HG03060 (cell line): ENCODE measurements around the gene FFAR1.

Source experiments
- ATAC-seq: cut with Tn5 transposase; IDR thresholded peaks from one replicate; pipeline ENCODE4 v1.9.1; 2021; ENCODE audit warnings: low read depth, moderate number of reproducible peaks; ENCODE audit not compliant: unreplicated experiment

The FFAR1 gene

GRCh38 chr19:35383536-35383935 is 35.8 kb downstream of the FFAR1 start:
- no peak for ATAC-seq

DNA sequence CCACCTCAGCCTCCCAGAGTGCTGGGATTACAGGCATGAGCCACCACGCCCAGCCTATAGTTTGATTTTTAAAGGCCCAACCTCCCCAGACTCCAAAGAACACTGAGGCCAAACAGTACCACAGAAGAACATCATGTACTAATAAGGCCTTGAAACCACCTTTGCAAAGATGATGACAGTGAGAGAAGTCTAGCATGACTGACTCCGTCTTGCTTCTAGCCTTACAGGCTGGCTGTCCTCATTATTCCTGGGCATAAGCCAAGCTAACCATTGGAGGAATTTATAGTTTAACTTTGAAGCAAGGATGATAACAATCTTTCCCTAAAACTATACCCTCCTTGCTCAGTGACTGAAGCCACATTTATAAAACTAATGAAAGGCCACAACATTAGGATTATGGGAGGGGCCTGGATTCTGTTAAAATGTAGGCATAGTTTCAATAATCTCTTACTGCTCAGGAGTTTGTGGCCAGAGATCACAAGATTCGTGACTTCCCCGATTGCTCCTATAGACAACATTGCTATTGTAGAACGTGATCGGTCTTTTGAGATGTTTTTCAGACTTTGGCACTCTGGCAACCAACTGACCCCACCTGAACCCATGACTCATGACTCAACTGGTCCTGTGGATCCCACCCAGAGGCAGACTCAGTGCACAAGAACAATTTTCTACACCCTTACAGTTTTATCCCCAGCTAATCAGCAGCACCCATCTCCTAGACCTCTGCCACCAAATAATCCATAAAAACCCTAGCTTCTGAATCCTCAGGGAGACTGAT is 40.8 kb downstream of the FFAR1 start:
- ATAC-seq, result no peak

GRCh38 chr19:35389192-35389861 is 41.6 kb downstream of the FFAR1 start:
- ATAC-seq, result no peak

DNA sequence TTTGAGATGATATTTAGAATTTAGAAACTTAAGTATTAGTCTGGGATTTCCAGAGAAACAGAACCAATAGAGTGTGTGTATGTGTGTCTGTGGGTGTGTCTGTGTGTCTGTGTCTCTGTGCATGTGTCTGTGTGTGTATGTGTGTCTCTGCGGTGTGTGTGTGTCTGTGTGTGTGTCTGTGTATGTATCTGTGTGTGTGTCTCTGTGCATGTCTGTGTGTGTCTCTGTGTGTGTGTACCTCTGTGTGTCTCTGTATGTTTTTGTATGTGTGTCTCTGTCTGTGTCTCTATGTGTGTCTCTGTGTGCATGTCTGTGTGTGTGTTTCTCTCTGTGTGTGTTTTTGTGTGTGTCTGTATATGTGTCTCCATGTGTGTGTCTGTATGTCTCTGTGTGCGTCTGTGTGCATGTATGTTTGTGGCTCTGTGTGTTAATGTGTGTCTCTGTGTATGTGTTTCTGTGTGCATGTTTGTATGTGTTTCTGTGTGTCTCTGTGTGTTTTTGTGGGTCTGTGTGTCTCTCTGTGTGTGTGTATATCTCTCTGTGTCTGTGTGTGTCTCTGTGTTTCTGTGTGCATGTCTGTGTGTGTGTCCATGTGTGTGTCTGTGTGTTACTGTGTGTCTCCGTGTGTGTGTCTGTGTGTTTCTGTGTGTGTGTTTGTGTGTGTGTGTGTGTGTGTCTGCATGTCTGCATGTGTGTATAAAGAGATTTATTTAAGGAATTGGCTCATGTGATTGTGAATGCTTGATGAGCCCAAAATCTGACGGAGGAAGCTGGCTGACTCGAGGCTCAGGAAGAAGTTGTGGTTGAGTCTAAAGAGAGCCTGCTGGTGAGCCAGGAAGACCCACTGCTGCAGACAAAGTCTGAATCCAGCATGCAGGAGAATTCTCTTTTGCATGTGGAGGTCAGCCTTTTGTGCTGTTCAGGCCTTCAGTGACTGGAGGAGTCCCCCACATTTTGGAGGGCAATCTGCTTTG is 45.3 kb downstream of the FFAR1 start:
- ATAC-seq, result no peak

DNA sequence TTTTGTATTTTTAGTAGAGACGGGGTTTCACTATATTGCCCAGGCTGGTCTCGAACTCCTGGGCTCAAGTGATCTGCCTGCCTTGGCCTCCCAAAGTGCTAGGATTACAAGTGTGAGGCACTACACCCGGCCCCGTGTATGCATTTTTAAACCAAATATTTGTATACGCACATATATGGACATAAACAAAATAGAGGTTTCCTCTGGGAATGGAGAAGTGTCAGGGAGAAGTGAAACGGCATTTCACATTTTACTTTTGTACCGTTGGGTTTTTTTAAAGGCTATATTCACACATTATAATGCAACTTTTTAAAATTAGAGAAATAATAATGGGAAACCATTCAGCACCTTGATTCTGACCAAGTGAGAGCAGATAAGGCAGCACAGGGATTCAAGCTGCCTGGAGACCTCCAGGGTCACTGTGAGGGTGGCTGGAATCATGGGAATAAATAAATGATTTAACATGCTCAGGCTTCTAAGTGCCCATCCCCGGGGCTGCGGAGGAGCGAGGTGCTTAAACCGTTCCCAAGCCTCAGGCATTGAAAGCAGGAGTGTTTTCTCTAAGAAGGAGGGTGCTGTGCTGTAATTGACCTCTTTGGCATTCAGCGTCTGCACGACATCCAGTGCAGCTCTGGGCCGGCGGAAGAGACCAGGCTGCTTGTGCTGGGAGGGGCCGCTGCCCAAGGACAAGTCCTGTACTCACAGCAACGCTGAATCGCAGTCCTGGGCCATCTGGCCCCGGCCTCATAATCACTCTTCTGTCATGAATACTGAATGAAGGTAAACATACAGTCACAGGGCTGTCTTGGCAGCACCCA is 47.9 kb downstream of the FFAR1 start:
- ATAC-seq, result no peak

DNA sequence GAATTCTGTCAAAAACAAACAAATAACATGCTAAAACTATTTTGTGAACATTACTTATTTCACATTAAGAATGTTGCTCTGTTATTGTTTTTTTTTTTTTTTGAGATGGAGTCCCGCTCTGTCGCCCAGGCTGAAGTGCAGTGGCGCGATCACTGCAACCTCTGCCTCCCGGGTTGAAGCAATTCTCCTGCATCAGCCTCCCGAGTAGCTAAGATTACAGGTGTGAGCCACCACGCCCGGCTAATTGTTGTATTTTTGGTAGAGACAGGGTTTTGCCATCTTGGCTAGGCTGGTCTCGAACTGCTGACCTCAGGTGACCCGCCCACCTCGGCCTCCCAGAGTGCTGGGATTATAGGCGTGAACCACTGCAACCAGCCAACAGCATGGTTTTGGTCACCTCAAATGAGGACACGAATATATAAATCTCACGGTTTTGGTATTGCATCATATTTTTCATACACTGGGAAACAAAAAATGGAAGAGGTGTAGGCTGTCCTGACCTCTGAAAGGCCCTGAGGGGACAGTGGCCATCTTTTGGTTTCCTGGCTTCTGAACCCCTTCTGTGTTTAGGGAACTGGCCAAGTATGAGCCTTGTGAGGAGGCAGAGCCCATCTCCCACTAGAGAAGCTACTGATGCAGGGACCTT is 48.7 kb downstream of the FFAR1 start:
- no peak for ATAC-seq

GRCh38 chr19:35397064-35397463 is 49.4 kb downstream of the FFAR1 start:
- no peak for ATAC-seq
